Measurements from ENCODE around the gene CCR7.
"Not testable (repeated sequence)": the region's sequence is repeated elsewhere in the genome, so short reads cannot be mapped to it uniquely, and the experiment has no call there.

Gene CCR7

GRCh38 chr17:40551091-40551878 lies 14.0 kb downstream of the CCR7 start:
- no peak for DNase-seq (ENCODE audit: low read depth)

GRCh38 chr17:40550608-40551007 lies 14.7 kb downstream of the CCR7 start:
- DNase-seq (ENCODE audit: low read depth), result no peak

- DNase-seq (ENCODE audit: low read depth), result no peak
These were observed 16.1 kb downstream of the CCR7 start for GRCh38 chr17:40548982-40549685.

GRCh38 chr17:40548491-40548981 lies 16.7 kb downstream of the CCR7 start:
- no peak for DNase-seq (ENCODE audit: low read depth)

- no peak for DNase-seq (ENCODE audit: low read depth)
These were observed 17.3 kb downstream of the CCR7 start for GRCh38 chr17:40547785-40548478.

- DNase-seq (ENCODE audit: low read depth), result no peak
These were observed 18.0 kb downstream of the CCR7 start for GRCh38 chr17:40547079-40547784.

- not testable (repeated sequence) for DNase-seq (ENCODE audit: low read depth)
These were observed 18.8 kb downstream of the CCR7 start for GRCh38 chr17:40546497-40546896.

- DNase-seq (ENCODE audit: low read depth), result no peak
These were observed 19.6 kb downstream of the CCR7 start for GRCh38 chr17:40545660-40546059.

- no peak for DNase-seq (ENCODE audit: low read depth)
These were observed 22.5 kb downstream of the CCR7 start for GRCh38 chr17:40542558-40543411.

GRCh38 chr17:40541873-40542557 lies 23.3 kb downstream of the CCR7 start:
- DNase-seq (ENCODE audit: low read depth), result no peak

GRCh38 chr17:40541060-40541872 lies 24.0 kb downstream of the CCR7 start:
- no peak for DNase-seq (ENCODE audit: low read depth)

- DNase-seq (ENCODE audit: low read depth), result no peak
These were observed 24.8 kb downstream of the CCR7 start for GRCh38 chr17:40540448-40540847.

- DNase-seq (ENCODE audit: low read depth), result no peak
These were observed 25.4 kb downstream of the CCR7 start for GRCh38 chr17:40539711-40540411.

- DNase-seq (ENCODE audit: low read depth), result no peak
These were observed 26.2 kb downstream of the CCR7 start for GRCh38 chr17:40538936-40539705.

GRCh38 chr17:40538019-40538935 lies 27.0 kb downstream of the CCR7 start:
- no peak for DNase-seq (ENCODE audit: low read depth)

- peak; percentile 46 for DNase-seq (ENCODE audit: low read depth)
These were observed 28.7 kb downstream of the CCR7 start for GRCh38 chr17:40536295-40537171.

All from CMK (cell line).